Activated B cell treated with CpG ODN at 0.5 μM for 24 hours (primary cell): ENCODE results near the gene SCGB2A2. TPM values are rescaled to one million over a fixed set of nuclear protein-coding genes. Genes with fewer than 3 reads are reported as not detected.

Experiments used
- ATAC-seq: fragments of 200-7000 bp; cut with Tn5 transposase; one replicate; pipeline ENCODE4 v1.10.0; 2021; ENCODE audit warnings: low read depth, mild to moderate bottlenecking, moderate library complexity
- CTCF ChIA-PET: fragments of 350-600 bp; sonication (Branson Sonifier 250); formaldehyde crosslinking; loops from one replicate; lab custom pipeline; 2021; ENCODE audit warnings: antibody characterized with exemption; lab: Charles Lee
- POLR2A ChIA-PET: fragments of 350-600 bp; sonication (Branson Sonifier 250); formaldehyde crosslinking; loops from one replicate; lab custom pipeline; 2021; ENCODE audit warnings: antibody characterized with exemption; lab: Charles Lee
- DNase-seq: peaks from one replicate; pipeline ENCODE4 v3.0.0; 2022
- H3K27ac Mint-ChIP-seq: one replicate; pipeline ENCODE4 v1.8.0; 2020; ENCODE audit warnings: mixed read lengths
- H3K27me3 Mint-ChIP-seq: one replicate; pipeline ENCODE4 v1.8.0; 2021; ENCODE audit warnings: mixed read lengths
- H3K36me3 Mint-ChIP-seq: one replicate; pipeline ENCODE4 v1.8.0; 2021; ENCODE audit warnings: low read depth, mixed read lengths
- H3K4me1 Mint-ChIP-seq: one replicate; pipeline ENCODE4 v1.8.0; 2021; ENCODE audit warnings: mixed read lengths
- H3K4me3 Mint-ChIP-seq: one replicate; pipeline ENCODE4 v1.8.0; 2020; ENCODE audit warnings: mild to moderate bottlenecking, mixed read lengths
- H3K9me3 Mint-ChIP-seq: one replicate; pipeline ENCODE4 v1.8.0; 2020; ENCODE audit warnings: mixed read lengths
- intact Hi-C: fragments of 100-400 bp; cut with micrococcal nuclease; formaldehyde crosslinking; loops from one replicate; pipeline ENCODE4 v1.15.1; 2024
- total RNA-seq: library from RNA; stranded (reverse); gene quantifications from 2 replicates; pipeline ENCODE4 v1.2.3, GENCODE V29; 2022
- TF ChIP-seq, protein P1 (sequence below): fragments of 200-600 bp; IDR thresholded peaks from one replicate; pipeline ENCODE4 v1.8.0; 2022; ENCODE audit warnings: antibody characterized with exemption, mild to moderate bottlenecking

Gene SCGB2A2
- total RNA-seq, 1 donor from 2014 or later = not detected

DNA sequence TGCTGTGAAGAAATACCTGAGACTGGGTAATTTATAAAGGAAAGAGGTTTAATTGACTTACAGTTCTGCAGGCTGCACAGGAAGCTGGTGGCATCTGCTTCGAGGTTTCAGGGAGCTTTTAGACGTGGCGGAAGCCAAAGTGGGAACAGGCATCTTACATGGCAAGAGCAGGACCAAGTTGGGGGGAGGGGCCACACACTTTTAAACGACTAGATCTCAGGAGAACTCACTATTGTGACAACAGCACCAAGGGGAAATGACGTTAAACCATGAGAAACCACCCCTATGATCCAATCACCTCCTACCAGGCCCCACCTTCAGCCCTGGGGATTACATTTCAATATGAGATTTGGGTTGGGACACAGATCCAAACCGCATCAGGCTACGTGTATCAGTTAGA is 40.0 kb downstream of the SCGB2A2 start:
- intact Hi-C loops = no loop called here
- ChIA-PET POLR2A (no interaction called here), CTCF (interaction anchor here (0.8 to 2.4 kb wide), 6 partner anchors 12 to 513 kb away, joined by 3 to 17 read pairs (median 4); no protein-coding TSS in a partner anchor)
- Mint-ChIP-seq H3K27ac (no peak overlapping the region), H3K4me1 (peaks cover 12% of the 10 kb centered on the region), H3K27me3 (peaks cover 53% of the 10 kb centered on the region), H3K9me3 (peaks cover 6% of the 10 kb centered on the region), H3K36me3 (no peaks in the 10 kb centered on the region), H3K4me3 (no peak overlapping the region)
- TF ChIP-seq, protein P1, sequence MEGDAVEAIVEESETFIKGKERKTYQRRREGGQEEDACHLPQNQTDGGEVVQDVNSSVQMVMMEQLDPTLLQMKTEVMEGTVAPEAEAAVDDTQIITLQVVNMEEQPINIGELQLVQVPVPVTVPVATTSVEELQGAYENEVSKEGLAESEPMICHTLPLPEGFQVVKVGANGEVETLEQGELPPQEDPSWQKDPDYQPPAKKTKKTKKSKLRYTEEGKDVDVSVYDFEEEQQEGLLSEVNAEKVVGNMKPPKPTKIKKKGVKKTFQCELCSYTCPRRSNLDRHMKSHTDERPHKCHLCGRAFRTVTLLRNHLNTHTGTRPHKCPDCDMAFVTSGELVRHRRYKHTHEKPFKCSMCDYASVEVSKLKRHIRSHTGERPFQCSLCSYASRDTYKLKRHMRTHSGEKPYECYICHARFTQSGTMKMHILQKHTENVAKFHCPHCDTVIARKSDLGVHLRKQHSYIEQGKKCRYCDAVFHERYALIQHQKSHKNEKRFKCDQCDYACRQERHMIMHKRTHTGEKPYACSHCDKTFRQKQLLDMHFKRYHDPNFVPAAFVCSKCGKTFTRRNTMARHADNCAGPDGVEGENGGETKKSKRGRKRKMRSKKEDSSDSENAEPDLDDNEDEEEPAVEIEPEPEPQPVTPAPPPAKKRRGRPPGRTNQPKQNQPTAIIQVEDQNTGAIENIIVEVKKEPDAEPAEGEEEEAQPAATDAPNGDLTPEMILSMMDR = no peak
- DNase-seq (no peak), ATAC-seq (no peak)

DNA sequence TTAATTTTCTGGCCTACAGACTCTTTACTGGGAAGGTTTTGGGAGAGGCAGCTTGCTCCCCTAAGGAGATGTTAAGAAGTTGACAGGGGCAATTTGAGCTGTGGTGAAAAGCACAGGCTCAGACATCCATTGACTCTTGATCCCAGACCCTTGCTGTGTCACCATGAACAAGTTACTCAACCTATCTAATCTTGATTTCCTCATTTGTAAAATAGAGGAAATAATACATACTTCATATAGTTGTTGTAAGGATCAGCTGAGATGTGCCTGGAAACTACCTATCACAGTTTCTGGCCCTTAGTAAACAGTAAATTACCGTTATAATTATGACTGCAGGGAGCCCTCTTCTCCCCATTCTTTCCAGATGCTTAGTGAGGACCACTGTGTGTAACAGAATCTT is 45.5 kb downstream of the SCGB2A2 start:
- H3K27me3 Mint-ChIP-seq = peaks cover 39% of the 10 kb centered on the region
- no peaks in the 10 kb centered on the region for H3K36me3 Mint-ChIP-seq
- H3K4me3 Mint-ChIP-seq = no peak overlapping the region
- H3K27ac Mint-ChIP-seq = no peak overlapping the region
- ATAC-seq (no peak), DNase-seq (no peak)
- peaks cover 12% of the 10 kb centered on the region for H3K4me1 Mint-ChIP-seq
- H3K9me3 Mint-ChIP-seq = no peaks in the 10 kb centered on the region
- ChIA-PET POLR2A (interaction anchor here (0.6 kb wide), 1 partner anchor 22 kb away, joined by 3 read pairs; no protein-coding TSS in a partner anchor), CTCF (interaction anchor here (1.2 kb wide), 1 partner anchor 24 kb away, joined by 3 read pairs; no protein-coding TSS in a partner anchor)
- TF ChIP-seq, protein P1 = no peak
- intact Hi-C loops = no loop called here

DNA sequence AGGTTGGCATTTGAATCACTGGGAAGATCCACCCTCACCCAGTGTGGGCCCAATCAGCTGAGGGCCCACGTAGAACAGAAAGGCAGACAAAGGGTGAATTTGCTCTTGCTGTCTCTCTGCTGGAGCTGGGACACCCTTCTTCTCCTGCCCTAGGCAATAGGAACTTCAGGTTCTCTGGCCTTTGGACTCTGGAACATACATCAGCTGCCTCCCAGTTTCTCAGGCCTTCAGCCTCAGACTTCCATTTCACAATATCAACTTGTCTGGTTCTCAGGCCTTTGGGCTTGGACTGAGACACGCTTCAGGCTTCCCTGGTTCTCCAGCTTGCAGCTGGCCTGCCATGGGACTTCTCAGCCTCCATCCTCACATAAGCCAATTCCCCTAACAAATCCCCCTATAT is 52.6 kb downstream of the SCGB2A2 start:
- H3K27me3 Mint-ChIP-seq = peaks cover 8% of the 10 kb centered on the region
- DNase-seq (no peak), ATAC-seq (no peak)
- no peaks in the 10 kb centered on the region for H3K4me1 Mint-ChIP-seq
- ChIA-PET POLR2A (no interaction called here), CTCF (interaction anchor here (1.8 kb wide), 1 partner anchor 12 kb away, joined by 4 read pairs; no protein-coding TSS in a partner anchor)
- H3K9me3 Mint-ChIP-seq = no peaks in the 10 kb centered on the region
- intact Hi-C loops = no loop called here
- no peak overlapping the region for H3K27ac Mint-ChIP-seq
- no peaks in the 10 kb centered on the region for H3K36me3 Mint-ChIP-seq
- no peak overlapping the region for H3K4me3 Mint-ChIP-seq
- TF ChIP-seq, protein P1 = no peak

Other genes starting within 250 kb of the SCGB2A2 start
- 29.0 and 34.8 TPM in 2 replicates for gene INCENP, start 146.1 kb upstream of the SCGB2A2 start, total RNA-seq
- gene SCGB1D1, start 79.9 kb upstream of the SCGB2A2 start, total RNA-seq = not detected in 2 replicates
- not detected in 2 replicates for gene SCGB2A1, start 61.5 kb upstream of the SCGB2A2 start, total RNA-seq
- not detected in 2 replicates for gene SCGB1D2, start 27.9 kb upstream of the SCGB2A2 start, total RNA-seq
- gene SCGB1D4, start 28.9 kb downstream of the SCGB2A2 start, total RNA-seq = not detected in 2 replicates
- gene ASRGL1, start 67.3 kb downstream of the SCGB2A2 start, total RNA-seq = 0.98 and 1.3 TPM in 2 replicates
- not detected in 2 replicates for gene SCGB1A1, start 148.9 kb downstream of the SCGB2A2 start, total RNA-seq